HG02981 (cell line): ENCODE results near the gene CAMTA1.

Experiments
- ATAC-seq: cut with Tn5 transposase; IDR thresholded peaks from one replicate; pipeline ENCODE4 v1.9.1; 2021; ENCODE audit warnings: mild to moderate bottlenecking, moderate library complexity; ENCODE audit not compliant: unreplicated experiment

Gene CAMTA1

DNA sequence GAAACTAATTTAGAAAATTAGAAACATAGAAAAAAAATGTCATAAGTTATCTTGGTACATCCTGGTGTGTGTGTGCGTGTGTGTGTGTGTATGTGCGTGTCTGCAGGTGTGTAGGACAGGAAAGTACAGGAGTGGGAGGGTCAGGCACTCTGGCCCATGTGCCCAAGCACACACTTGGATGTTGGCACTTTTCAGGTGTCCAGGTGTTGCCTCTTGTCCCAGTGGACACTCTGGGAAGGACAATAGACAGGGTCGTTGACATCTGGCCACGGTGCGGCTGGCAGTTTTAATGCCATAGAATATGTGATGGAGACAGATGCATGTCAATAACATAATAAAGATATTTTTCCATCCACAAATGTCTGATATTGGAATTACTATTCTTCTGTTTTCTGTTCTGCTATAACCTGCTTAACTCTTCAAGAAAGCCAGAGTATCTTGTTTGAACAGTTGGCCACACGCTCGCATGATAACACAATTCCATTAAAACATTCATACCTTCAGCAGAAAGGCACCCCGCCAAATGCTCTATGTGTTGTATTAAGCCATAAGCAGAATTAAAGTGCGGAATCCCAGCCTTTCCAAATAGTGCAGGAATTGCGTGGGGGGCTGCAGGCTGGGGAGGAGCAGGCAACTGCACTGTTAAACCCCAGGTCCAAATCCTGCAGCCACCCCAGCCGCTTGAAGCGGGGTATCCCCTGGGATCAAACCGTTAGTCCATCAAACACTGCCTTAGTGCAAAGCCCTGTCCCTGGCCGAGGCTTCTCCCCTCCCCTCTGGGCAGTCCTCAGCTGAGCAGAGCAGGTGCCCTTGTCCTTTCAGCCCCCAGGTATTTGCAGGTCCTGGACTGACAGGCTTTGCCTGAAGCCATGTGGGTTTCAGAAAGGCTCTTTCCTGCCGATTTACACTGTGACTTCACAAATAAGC is 390.0 kb downstream of the CAMTA1 start:
- ATAC-seq: no peak

DNA sequence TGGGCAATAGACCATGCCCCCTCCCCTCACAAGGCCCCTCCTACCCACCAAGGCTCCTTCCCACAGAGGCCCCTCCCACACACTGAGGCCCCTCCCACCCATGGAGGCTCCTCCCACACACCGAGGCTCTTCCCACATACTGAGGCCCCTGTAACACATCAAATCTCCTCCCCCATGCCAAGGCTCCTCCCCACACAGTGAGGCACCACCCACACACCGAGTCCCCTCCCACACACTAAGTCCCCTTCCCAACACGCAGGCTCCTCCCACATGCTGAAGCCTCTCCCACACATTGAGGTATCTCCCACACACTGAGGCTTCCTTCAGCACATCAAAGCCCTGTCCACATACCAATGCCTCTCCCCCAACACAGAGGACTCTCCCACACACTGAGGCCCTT is 391.8 kb downstream of the CAMTA1 start:
- ATAC-seq: no peak

DNA sequence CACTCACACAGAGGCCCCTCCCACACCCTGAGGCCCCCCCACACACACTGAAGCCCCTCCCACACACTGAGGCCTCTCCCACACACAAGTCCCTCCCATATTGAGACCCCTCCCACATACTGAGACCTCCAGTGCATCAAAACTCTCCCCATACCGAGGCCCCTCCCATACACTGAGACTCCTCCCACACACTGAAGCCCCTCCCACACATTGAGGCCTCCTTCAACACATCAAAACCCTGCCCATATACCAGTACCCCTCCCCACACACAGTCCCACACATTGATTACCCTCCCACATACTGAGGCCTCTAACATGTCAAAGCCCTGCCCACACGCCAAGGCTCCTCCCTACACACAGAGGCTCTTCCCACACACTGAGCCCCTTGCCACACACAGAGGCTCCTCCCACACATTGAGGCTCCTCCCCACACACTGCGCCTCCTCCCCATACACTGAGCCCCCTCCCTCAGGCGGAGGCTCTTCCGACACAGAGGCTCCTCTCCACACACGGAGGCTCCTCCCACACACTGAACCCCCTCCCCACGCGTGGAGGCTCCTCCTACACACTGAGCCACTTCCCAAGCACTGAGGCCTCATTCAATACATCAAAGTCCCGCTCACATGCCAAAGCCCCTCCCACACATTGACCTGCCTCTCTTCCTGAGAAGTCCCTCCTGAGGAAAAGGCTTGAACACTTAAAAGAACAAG is 392.3 kb downstream of the CAMTA1 start:
- ATAC-seq: no peak

DNA sequence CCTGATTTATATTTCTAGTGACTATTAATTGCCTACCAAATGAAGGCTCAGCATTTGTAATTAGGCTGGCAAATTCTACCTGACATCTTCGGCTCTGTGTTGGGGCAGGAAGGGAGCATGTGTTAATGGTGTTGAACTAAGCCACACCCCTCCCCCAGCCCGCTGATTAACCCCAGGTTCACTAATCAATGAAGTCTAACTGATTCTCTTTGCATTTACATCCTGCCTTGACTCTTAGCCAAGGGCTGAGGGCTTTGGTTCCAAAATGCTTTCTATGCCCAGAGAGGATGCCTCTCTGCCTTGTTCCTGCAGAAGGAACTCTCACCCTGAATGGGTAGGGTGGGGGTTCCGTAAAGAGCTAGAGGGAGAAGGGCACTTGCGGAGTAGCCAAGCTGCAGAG is 393.1 kb downstream of the CAMTA1 start:
- no peak for ATAC-seq

DNA sequence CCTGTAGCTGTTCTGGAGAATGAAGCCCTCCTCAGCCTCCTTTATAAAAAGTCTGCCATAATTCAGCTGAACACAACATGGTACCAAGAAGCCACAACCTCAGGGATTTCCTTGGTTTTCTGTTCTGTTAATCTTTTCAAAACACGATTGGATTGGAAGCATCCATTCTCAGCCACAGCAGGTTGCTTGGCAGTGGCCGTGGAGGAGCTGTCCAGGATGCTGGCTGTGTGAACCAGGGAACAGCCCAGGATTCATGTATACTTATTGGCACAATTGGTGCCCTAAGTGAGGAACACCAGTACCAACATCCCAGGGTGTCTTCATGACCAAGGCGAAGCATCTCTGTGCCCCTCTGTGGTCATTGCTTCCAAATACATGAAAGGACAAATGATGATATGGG is 393.5 kb downstream of the CAMTA1 start:
- ATAC-seq: no peak

DNA sequence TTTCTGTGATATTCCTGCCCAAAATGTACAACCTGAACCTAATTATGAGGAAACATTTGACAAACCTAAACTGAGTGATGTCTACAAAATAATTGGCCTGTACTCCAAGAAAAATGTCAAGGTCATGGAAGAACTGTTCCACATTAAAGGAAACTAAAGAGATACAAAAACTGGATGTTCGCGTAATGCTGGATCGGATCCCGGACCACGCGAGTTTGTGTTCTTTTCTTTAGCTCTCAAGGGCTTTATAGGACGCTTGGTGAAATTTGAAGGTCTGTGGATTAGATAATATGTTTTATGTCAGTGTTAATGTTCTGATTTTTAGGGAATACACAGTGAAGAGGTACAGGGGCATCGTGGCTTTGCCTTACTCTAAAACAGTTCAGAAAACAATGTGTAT is 400.5 kb downstream of the CAMTA1 start:
- no peak for ATAC-seq

DNA sequence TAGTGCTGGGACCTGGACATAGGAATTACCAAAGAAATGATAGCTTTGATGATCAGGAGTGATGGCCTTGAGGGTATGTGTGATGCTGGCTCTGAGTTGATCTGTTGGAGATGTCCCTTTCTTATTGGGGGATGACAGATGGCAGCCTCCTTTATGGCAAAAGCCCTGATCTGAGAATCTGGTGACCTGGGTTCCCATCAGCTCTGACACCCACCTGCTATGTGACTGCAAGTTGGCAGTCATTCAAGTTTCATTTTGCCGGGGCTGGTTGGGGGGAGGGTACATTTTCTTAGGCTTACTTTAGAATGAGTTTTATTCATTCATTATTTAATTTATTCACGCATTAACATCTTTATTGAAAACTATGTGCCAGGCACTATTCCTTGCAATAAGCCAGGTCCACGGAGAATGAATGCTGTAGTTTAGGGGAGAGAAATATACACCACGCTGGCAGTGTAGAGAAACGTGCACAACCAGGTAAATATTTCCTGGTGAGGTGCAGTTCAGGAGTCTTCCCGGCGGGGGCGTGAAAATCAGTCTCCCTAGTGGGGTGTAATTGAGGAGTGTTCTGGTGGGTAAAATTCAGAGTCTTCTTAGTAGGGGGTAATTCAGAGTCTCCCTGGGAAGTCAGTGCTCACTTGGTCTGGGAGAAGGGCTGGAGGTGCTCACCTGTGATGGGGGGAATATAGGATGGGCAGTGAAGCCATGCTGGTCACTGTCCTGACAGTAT is 401.3 kb downstream of the CAMTA1 start:
- ATAC-seq: no peak

DNA sequence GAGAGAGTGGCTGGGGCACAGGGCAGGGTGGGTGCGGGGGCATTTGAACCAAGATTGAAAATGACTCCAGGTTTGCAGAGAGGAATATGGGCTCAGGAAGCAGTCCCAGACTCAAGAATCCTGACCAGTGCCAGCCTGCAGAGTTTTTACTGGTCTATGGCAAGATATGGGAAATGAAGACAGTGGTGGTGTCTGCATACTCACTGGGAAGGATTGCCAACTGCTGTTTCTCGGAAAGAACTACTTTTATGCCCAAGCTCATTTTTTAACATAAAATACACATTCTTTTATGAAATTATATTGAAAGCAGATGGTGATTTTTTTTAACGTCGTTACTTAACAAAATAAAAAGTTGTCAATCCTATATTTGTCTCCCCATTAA is 401.8 kb downstream of the CAMTA1 start:
- ATAC-seq: no peak

DNA sequence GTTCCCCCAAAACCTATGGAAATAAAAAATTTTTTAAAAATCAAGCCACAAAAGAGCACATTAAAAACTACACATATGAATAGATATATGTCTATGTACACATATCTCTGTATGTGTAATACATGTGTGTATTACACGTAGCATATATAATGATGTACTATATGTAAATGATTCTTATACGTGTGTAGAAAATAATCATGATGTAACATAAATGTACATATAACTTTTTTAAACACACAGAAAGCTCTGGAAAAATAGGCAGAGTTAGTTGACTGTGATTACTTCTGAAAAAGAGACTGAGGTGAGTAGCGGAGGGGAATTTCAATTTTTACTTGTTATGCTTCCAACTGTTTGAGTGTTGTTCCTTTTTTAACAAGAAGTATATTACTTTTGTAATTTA is 405.0 kb downstream of the CAMTA1 start:
- ATAC-seq: no peak

DNA sequence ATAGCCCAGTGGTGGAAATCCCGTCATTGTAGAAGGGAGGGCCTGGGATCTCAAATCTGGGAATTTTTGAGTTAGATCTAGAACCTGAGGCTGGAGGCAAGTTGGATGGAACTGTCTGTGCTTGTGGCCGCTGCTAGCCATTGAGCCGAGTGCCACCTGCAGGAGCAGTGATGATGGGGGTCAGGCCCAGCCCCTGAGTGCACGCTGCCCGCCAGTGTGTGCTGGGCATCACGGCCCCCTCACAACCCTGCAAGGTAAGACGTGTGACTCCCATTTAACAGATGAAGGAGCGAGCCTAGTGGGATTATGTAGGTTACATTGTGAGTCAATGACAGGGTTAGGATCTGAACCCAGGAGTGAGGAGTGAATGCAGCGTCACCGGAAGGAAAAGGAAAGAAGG is 407.2 kb downstream of the CAMTA1 start:
- no peak for ATAC-seq

DNA sequence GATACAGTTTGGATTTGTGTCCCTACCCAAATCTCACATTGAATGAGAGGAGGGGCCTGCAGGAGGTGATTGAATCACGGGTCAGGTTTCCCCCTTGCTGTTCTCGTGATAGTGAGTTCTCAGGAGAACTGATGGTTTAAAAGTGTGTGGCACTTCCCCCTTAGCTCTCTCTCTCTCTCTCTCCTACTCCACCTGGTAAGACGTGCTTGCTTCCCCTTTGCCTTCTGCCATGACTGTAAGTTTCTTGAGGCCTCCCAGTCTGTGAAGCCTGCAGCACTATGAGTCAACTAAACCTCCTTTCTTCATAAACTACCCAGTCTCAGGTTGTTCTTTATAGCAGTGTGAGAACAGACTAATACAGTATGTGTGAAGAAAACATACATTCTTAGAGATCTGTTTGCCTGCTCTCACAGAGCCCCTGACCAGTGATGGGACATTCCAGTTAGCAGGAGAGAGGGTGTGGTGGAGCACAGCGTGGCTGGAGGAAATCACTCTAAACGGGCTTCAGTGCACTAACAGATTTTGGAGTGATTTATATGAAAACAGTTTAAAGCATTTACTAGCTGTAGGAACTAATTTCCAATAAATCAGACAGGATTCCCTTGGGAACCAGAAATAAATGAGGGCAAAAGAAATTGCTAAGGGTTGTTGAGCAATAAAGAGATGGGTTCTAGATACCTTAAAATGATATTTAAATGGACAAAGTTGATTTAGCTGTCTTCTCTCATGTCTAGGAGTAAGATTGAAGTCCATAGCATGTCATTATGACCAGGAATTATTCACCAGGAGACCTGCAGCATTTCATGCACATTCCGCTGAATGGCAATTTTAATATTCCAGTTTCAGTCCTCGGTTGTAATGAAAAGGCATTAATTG is 411.0 kb downstream of the CAMTA1 start:
- ATAC-seq: no peak

DNA sequence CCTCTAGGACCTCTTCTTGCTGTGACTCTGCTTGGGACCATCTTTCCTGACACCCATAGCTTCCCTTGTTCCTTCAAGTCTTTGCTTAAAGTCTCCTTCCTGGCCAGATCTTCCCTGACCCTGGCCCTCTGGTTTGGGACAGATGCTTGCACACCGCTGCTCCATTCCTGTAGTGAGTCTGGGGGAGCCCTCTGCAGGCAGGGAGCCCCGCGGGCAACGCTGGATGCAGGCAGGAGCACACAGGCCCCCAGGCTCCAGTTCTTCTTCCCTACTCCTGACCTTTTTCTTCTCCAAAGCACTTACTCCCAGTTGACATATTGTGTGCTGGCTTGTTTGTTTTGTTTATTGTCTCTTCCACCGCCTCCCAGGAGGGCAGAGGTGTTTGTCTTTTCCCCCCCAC is 413.4 kb downstream of the CAMTA1 start:
- ATAC-seq: no peak

DNA sequence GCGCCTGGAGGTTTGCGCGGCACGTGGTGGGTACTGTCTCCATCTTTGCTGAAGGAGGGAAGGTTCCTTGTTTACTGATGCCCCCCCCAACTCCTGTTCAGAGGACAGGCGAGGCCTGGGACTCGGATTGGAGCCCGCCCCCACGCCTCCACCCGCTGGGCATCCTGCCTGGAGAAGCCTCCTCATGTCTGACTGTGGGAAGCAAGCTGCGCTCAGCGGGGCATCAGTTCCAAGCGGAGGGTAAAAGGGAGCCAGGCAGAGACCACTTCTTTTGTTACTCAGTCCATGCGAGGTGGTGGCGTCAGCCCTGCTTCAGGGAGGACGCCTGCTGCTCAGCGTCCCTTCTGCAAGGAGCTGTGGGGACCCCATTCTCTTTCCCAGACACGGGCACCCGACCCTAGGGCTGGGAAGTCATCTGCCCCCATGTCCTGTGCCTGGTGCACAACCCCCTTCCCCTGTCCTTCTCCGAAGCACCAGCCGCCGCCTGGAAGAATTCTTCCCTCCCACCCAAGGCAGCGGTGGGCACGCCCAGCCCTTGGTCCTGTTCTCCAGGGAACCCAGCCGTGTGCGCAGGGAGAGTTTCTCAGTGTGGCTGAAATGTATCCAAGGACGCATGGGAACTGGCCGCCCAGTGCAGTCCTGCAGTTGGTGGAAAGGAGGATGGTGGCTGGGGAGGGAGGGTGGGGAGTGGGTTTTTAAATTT is 414.0 kb downstream of the CAMTA1 start:
- no peak for ATAC-seq

DNA sequence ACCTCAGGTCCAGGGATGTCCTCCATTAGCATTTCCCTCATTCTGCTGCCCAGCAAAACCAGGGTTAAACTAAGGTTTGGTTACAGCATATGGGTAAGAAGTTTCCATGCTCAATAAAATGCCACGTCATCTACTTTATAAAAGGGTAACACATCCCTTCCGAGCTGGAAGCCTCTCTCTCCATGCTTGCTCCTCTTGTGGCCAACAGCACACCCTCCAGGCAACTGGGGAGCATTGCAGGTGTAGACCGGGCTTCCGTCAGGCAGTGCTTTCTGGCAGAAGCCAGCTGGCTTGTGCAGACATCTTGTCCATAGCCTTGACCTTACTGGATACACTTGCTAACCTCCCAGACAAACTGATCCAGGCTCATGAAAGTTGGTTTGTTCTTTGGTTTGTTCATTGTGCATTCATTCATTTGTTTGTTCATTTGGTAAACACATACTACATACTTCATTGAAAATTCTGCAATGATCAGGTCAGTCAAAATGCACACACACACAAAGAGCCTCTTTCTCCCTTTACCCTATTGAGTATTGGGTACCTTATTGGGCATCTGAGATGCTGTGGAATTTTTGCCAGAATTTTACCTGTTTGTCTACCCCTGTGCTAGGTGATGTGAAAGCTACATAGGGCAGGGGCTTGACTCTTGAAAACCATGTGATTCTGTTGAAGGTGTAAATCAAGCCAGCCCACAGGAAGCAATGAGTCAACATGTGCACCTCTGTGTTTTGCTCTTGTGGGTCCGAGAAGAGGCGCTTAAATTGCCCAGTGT is 422.8 kb downstream of the CAMTA1 start:
- ATAC-seq: no peak

DNA sequence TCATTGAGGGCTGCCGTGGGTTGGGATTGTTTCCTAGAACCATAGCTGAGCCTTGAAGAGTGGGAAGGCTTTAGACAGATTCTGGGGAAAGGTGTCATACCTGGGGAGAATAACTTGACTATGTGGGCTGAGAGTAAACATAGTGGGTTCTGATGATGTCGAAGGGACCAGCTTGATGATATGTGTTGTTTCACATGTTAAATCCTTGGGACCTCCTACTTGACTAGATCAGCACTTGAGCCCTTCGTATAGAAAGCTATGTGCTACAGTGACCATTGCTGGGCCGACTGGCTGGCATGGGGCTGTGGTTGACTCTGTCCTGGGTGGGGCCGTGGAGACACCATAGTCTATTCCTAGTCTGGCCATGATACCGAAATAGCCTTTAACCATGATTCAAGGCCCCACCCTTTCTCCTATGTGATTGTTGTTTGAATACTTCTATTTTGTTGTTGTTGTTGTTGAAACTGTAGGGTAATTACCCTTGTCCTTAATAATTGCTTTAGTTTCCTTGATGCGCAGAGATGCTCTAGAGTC is 423.5 kb downstream of the CAMTA1 start:
- no peak for ATAC-seq

DNA sequence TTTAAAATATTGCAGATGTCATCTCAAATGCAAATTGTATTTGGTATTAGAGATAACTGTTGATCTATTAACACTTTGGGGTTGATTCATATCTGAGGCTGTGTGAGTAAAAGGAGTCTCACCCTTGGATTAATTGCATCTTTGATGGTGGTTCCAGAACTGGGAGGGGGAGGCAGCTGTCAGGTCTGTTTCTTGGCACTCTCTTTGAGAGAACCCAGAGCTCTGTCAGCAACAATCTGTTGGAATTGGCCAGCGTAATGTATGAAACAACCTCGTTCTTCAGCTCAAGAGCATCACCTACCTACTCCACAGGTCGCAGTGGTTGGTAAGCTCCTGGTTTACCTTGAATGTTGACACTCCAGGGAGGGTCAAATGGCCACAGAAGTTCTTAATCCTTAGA is 424.1 kb downstream of the CAMTA1 start:
- no peak for ATAC-seq

DNA sequence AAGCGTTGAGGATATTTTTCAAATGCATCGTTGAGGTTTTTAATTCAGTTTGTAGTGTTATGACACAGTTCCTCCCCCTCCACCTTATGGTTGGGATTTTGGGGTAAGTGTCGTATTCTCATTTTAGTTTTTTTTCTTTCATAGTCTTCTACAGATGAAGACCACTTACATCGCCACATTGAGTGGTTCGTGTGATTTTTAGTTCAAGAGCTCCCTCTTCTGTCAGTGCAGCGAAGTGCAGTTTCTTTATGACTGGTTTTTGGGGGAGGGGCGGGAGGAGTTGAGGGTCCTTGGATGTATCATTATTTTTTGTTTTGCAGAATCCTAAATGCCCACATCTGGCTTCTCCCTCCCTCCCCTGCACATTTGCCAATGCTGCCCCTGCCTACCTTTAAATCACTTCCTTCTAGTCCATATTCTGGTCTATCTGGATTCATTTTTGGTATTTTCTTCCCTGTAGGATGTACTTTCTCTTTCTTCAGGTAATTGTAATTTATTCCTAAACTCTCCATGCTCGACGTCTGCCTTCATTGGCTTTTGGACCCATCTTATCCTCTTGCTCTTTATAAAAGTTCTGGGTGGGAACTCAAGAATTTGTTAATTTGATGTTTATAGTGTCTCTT is 433.1 kb downstream of the CAMTA1 start:
- no peak for ATAC-seq

DNA sequence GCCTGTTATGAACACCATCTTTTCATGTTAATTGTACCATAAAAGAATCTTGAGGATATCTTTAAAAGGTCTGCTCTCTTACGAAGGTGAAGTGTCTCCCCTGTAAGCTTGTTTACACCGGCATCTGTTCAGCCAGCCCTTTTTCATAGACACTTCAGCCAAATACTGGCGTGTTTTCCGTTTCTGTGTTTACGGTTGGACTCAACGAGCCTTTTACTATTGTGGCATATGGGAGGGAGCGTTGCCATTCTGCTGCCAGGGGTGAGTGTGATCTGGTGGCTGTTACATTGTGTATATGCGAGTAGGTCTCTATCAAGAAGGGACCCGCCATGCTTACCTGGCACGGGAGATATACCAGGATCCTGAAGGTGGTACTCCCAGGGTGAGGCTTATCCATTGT is 433.8 kb downstream of the CAMTA1 start:
- no peak for ATAC-seq

DNA sequence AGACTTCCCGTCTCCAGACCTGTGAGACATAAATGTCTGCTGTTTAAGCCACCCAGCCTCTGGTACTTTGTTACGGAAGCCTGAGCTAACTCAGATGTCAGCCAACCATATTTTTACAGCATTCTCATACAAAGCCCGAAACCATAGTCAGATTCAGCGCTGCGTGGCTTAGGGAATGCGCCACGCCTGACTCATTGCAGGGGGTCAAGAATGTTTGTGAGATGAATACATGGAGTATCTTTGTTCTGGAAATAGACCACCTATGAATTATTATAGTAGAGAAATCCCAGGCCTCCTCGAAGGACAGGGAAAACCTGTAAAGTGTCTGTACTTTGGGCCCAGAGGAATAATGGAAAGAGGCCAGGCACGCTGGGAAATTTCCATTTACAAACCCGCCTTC is 434.8 kb downstream of the CAMTA1 start:
- no peak for ATAC-seq
